GM23248 (cell line): ENCODE data around the gene C2CD4C. TPM values are rescaled to one million over a fixed set of nuclear protein-coding genes. Genes with fewer than 3 reads are reported as not detected.
"Not testable (repeated sequence)": the region's sequence is repeated elsewhere in the genome, so short reads cannot be mapped to it uniquely, and the experiment has no call there.

Experiments
- DNase-seq: peaks from one replicate; pipeline ENCODE4 v3.0.0-alpha.2; 2015
- H2AFZ ChIP-seq: fragments of 200-600 bp; sonication (generic); 2 replicates; pipeline ENCODE4 v1.6.1; 2016; ENCODE audit warnings: antibody characterized with exemption
- H3F3A ChIP-seq: fragments of 200-600 bp; sonication (generic); 2 replicates; pipeline ENCODE4 v1.6.1; 2016; ENCODE audit warnings: mild to moderate bottlenecking, antibody characterized with exemption, mixed run types; ENCODE audit not compliant: insufficient read depth
- H3K27ac ChIP-seq: fragments of 200-600 bp; sonication (generic); 2 replicates; pipeline ENCODE4 v1.5.1; 2016; ENCODE audit warnings: mild to moderate bottlenecking
- H3K27me3 ChIP-seq: fragments of 200-600 bp; sonication (generic); replicated peaks from 2 replicates; pipeline ENCODE4 v1.6.1; 2016; ENCODE audit warnings: mild to moderate bottlenecking; ENCODE audit not compliant: insufficient read depth
- H3K36me3 ChIP-seq: fragments of 200-600 bp; sonication (generic); 2 replicates; pipeline ENCODE4 v1.6.1; 2016; ENCODE audit warnings: low read depth, mild to moderate bottlenecking
- H3K4me1 ChIP-seq: fragments of 200-600 bp; sonication (generic); 2 replicates; pipeline ENCODE4 v1.6.1; 2016; ENCODE audit warnings: mild to moderate bottlenecking; ENCODE audit not compliant: insufficient read depth
- H3K4me2 ChIP-seq: fragments of 200-600 bp; sonication (generic); one replicate; pipeline ENCODE4 v1.6.1; 2016; ENCODE audit warnings: mild to moderate bottlenecking; ENCODE audit not compliant: unreplicated experiment
- H3K4me3 ChIP-seq: fragments of 200-600 bp; sonication (generic); 2 replicates; pipeline ENCODE4 v1.5.1; 2016; ENCODE audit warnings: mild to moderate bottlenecking
- H3K79me2 ChIP-seq: fragments of 200-600 bp; sonication (generic); 2 replicates; pipeline ENCODE4 v1.6.1; 2016; ENCODE audit warnings: mild to moderate bottlenecking; ENCODE audit not compliant: insufficient read depth
- H3K9ac ChIP-seq: fragments of 200-600 bp; sonication (generic); 2 replicates; pipeline ENCODE4 v1.6.1; 2016; ENCODE audit warnings: mild to moderate bottlenecking
- H3K9me2 ChIP-seq: fragments of 200-600 bp; sonication (generic); 2 replicates; pipeline ENCODE4 v1.6.1; 2016; ENCODE audit warnings: mixed run types, mild to moderate bottlenecking, moderate library complexity; ENCODE audit not compliant: insufficient read depth
- H3K9me3 ChIP-seq: fragments of 200-600 bp; sonication (generic); one replicate; pipeline ENCODE4 v1.6.1; 2017; ENCODE audit warnings: low read depth
- H4K20me1 ChIP-seq: fragments of 200-600 bp; sonication (generic); 2 replicates; pipeline ENCODE4 v1.6.0; 2016; ENCODE audit not compliant: insufficient read depth
- EZH2 ChIP-seq: fragments of 200-600 bp; sonication (generic); IDR thresholded peaks from 2 replicates; pipeline ENCODE4 v1.6.1; 2018; ENCODE audit warnings: antibody characterized with exemption, mild to moderate bottlenecking; ENCODE audit not compliant: insufficient read depth, poor library complexity, severe bottlenecking
- EZH2phosphoT487 ChIP-seq: fragments of 200-600 bp; sonication (generic); IDR thresholded peaks from 2 replicates; pipeline ENCODE4 v1.6.1; 2018; ENCODE audit warnings: antibody characterized with exemption, moderate library complexity, mild to moderate bottlenecking, low read depth; ENCODE audit not compliant: insufficient read depth
- WGBS, 2 experiments: methylation state at CpG; one replicate each; pipeline ENCODE4 v1.1.6; 2015 to 2017; ENCODE audit warnings: low lambda C conversion rate in 2 of 2, low coverage in 1 of 2; ENCODE audit errors: missing lambda C conversion rate in 2 of 2; 5-methylcytosine and 5-hydroxymethylcytosine counted together
- in situ Hi-C: fragments of 300-500 bp; cut with MboI; formaldehyde crosslinking; loops from 2 replicates; pipeline ENCODE4 v1.15.0; 2020
- polyA plus RNA-seq: library from polyadenylated mRNA; unstranded; fragments of >200 nt; fragmentation: Nextera tagmentation; extraction: Ambion mirVana; gene quantifications from 2 replicates; pipeline ENCODE4 v1.2.1, GENCODE V29; 2016
- total RNA-seq: library from RNA; depleted of rRNA; stranded (reverse); fragments of >200 nt; shearing (Covaris generic); gene quantifications from 2 replicates; pipeline ENCODE4 v1.2.3, GENCODE V29; 2014

Gene C2CD4C
- total and polyA plus RNA-seq, 2 experiments from 2014 or later: 0.05 to 0.32 TPM

- no peak overlapping the region for H3K27ac ChIP-seq
- H3K79me2 ChIP-seq: no peaks in the 10 kb centered on the region
- peaks cover 9% of the 10 kb centered on the region for H3K4me1 ChIP-seq
- H2AFZ ChIP-seq: no peak overlapping the region
- in situ Hi-C loops: no loop called here
- H3K36me3 ChIP-seq: no peaks in the 10 kb centered on the region
- no peak overlapping the region for H3K4me2 ChIP-seq
- H3K9me3 ChIP-seq: no peaks in the 10 kb centered on the region
- no peaks in the 10 kb centered on the region for H4K20me1 ChIP-seq
- H3K9ac ChIP-seq: no peak overlapping the region
- no peak for TF ChIP-seq EZH2
- no peak for TF ChIP-seq EZH2phosphoT487
- H3K9me2 ChIP-seq: no peaks in the 10 kb centered on the region
- 85% methylated on average over 6 to 9 of the region's 9 CpGs for WGBS, 2 experiments
- H3K4me3 ChIP-seq: no peak overlapping the region
- no peak for DNase-seq
- no peaks in the 10 kb centered on the region for H3F3A ChIP-seq
- H3K27me3 ChIP-seq: peaks cover 20% of the 10 kb centered on the region; the same call in 1 of the 2 replicates
Observed at GRCh38 chr19:384799-385169, 24.2 kb downstream of the C2CD4C start.

DNA sequence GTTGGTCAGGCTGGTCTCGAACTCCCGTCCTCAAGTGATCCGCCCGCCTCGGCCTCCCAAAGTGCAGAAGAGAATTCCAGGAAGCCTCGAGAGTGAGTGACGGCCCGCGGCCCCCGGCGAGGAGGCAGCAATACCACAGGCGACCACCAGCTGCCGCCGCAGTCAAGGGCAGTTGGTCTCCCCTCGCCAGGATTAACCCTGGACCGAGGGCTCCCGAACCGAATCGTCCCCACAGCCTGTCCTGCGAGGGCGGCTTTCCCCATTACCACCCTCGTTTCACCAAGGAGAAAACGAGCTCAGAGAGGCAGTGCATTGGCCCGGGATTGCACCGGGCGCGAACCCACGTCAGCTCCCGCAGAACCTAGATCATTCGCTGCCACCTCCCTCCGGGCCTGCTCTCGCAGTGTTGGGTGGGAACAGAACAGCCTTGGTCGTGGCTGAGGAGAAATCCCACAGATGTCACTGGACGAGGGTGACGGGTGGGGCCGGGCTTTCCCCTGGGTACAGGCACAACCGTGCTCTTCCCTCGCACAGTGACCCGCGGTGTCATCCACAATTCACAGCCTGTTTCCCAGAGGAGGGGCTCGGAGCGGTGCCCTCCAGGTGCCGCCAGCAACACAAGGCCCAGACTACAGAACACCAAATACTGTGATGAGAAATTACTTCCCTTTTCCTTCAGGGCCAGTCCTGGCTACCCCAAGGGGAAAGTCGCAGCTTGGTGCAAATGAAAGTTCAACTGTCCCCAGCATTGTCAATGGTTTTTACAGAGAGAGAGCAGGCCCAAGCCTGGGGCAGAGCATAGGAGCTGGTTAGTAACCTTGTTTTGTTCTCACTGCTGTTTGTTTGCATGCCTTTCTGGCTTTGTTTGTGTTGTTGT is 24.8 kb downstream of the C2CD4C start:
- 41 to 42% methylated on average over 43 to 44 of the region's 44 CpGs for WGBS, 2 experiments
- Histone ChIP-seq H3K4me3 (no peak overlapping the region), H3K79me2 (no peaks in the 10 kb centered on the region), H2AFZ (no peak overlapping the region), H3K36me3 (no peaks in the 10 kb centered on the region), H3K27ac (no peak overlapping the region), H3K4me1 (peaks cover 9% of the 10 kb centered on the region), H3K27me3 (peaks cover 14% of the 10 kb centered on the region; the same call in 1 of the 2 replicates), H3K9me2 (no peaks in the 10 kb centered on the region), H3F3A (no peaks in the 10 kb centered on the region), H3K9ac (no peak overlapping the region), H3K4me2 (no peak overlapping the region), H3K9me3 (no peaks in the 10 kb centered on the region), H4K20me1 (no peaks in the 10 kb centered on the region)
- in situ Hi-C loops: no loop called here
- TF ChIP-seq EZH2phosphoT487 (no peak), EZH2 (no peak)
- peak; percentile 25 for DNase-seq

- H3K9ac ChIP-seq: no peak overlapping the region
- no peaks in the 10 kb centered on the region for H3K9me2 ChIP-seq
- no peaks in the 10 kb centered on the region for H3F3A ChIP-seq
- no peaks in the 10 kb centered on the region for H3K36me3 ChIP-seq
- H3K27me3 ChIP-seq: 0 out of 2 replicates have a peak, but pooled peaks cover 6% of the 10 kb centered on the region
- H3K4me3 ChIP-seq: peak overlapping the region; percentile 38; the same call in 1 of the 2 replicates
- H3K79me2 ChIP-seq: no peaks in the 10 kb centered on the region
- H3K4me2 ChIP-seq: peak overlapping the region; percentile 47
- WGBS, 2 experiments: 57 to 62% methylated on average over 17 to 19 of the region's 19 CpGs
- in situ Hi-C loops: no loop called here
- no peaks in the 10 kb centered on the region for H3K9me3 ChIP-seq
- peaks cover 9% of the 10 kb centered on the region for H3K4me1 ChIP-seq
- no peak overlapping the region for H2AFZ ChIP-seq
- H4K20me1 ChIP-seq: no peaks in the 10 kb centered on the region
- DNase-seq: no peak
- H3K27ac ChIP-seq: no peak overlapping the region
- TF ChIP-seq EZH2: no peak
- TF ChIP-seq EZH2phosphoT487: no peak
Observed at GRCh38 chr19:383040-383439, 25.9 kb downstream of the C2CD4C start.

DNA sequence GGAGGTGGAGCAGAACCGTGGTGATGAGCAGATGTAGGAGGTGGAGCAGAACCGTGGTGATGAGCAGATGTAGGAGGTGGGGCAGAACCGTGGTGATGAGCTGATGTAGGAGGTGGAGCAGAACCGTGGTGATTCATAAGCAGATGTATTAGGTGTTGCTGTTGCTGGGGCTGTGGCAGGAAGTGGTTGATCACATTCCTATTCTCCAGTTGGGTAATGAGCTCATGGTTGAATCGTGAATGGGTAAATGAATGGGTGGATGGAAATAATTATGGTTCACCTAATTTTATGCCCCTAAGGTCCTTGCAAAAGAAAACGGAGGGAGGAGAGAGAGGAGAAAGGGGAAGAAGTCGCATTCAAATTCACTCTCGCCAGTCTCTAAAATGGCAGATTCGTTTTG is 26.4 kb downstream of the C2CD4C start:
- H3F3A ChIP-seq, in situ Hi-C loops, H3K79me2 ChIP-seq, H4K20me1 ChIP-seq, H2AFZ ChIP-seq, H3K9me2 ChIP-seq, H3K27me3 ChIP-seq, H3K27ac ChIP-seq, H3K4me1 ChIP-seq, H3K9me3 ChIP-seq, H3K36me3 ChIP-seq, H3K9ac ChIP-seq: not testable (repeated sequence)
- H3K4me3 ChIP-seq: peak overlapping the region; percentile 38; the same call in 1 of the 2 replicates
- H3K4me2 ChIP-seq: peak overlapping the region; percentile 47
- peak; percentile 90 for DNase-seq
- 2% methylated on average over 7 to 9 of the region's 9 CpGs for WGBS, 2 experiments

GRCh38 chr19:381901-382300 is 27.0 kb downstream of the C2CD4C start:
- H3K9me3 ChIP-seq, H3K27ac ChIP-seq, H3K27me3 ChIP-seq, H3F3A ChIP-seq, H3K36me3 ChIP-seq, H3K4me3 ChIP-seq, H3K4me1 ChIP-seq, H4K20me1 ChIP-seq, H2AFZ ChIP-seq, H3K9me2 ChIP-seq, H3K4me2 ChIP-seq, H3K9ac ChIP-seq, DNase-seq, in situ Hi-C loops, H3K79me2 ChIP-seq: not testable (repeated sequence)
- 2 to 13% methylated on average over 4 to 11 of the region's 11 CpGs for WGBS, 2 experiments

DNA sequence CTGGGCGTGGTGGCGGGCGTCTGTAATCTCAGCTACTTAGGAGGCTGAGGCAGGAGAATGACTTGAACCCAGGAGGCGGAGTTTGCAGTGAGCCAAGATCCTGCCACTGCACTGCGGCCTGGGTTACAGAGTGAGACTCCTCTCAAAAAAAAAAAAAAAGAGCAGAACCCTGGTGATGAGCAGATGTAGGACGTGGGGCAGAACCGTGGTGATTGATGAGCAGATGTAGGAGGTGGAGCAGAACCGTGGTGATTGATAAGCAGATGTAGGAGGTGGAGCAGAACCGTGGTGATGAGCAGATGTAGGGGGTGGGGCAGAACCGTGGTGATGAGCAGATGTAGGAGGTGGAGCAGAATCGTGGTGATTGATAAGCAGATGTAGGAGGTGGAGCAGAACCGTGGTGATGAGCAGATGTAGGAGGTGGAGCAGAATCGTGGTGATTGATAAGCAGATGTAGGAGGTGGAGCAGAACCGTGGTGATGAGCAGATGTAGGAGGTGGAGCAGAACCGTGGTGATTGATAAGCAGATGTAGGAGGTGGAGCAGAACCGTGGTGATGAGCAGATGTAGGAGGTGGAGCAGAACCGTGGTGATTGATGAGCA is 28.2 kb downstream of the C2CD4C start:
- in situ Hi-C loops, H4K20me1 ChIP-seq, H3K4me3 ChIP-seq, H3K9me3 ChIP-seq, H3K27me3 ChIP-seq, H3K27ac ChIP-seq, H3K36me3 ChIP-seq, H3K4me1 ChIP-seq, DNase-seq, H3F3A ChIP-seq, H3K9me2 ChIP-seq, H3K9ac ChIP-seq, H3K79me2 ChIP-seq, H3K4me2 ChIP-seq, H2AFZ ChIP-seq: not testable (repeated sequence)
- WGBS, 2 experiments: 29 to 48% methylated on average over 9 to 17 of the region's 17 CpGs
